SK-N-SH (cell line): ENCODE data around the gene SIPA1L2. TPM values are rescaled to one million over a fixed set of nuclear protein-coding genes. Genes with fewer than 3 reads are reported as not detected.

Experiments used
- CTCF ChIA-PET: fragments of 300-600, 350-600 bp; formaldehyde crosslinking; extraction: SDS; loops from one replicate; lab custom pipeline; 2021; lab: Yijun Ruan, JAX
- POLR2A ChIA-PET: fragments of 350-600 bp; sonication (Branson Sonifier 250); formaldehyde crosslinking; extraction: SDS; loops from one replicate; lab custom pipeline; 2020; ENCODE audit warnings: antibody characterized with exemption, inconsistent platforms; lab: Yijun Ruan, JAX
- DNase-seq: peaks from one replicate; pipeline ENCODE4 v3.0.0; 2012
- H2AFZ ChIP-seq: fragments of 200-600 bp; sonication (generic); 2 replicates; pipeline ENCODE4 v1.8.1; 2016; ENCODE audit warnings: antibody characterized with exemption, mild to moderate bottlenecking, low read depth
- H3F3A ChIP-seq: fragments of 200-600 bp; sonication (generic); replicated peaks from 2 replicates; pipeline ENCODE3; 2016; ENCODE audit warnings: antibody characterized with exemption, mild to moderate bottlenecking; ENCODE audit not compliant: insufficient read depth
- H3K27ac ChIP-seq, 2 experiments: fragments of 200-500 bp in 1 of 2; fragments of 200-600 bp in 1 of 2; sonication (Bioruptor generic) in 1 of 2; sonication (generic), shearing (Covaris generic) in 1 of 2; 2 replicates each; pipeline versions ENCODE4 v1.5.1 to v1.6.1; 2014 to 2016; ENCODE audit warnings: low read depth in 2 of 2, inconsistent platforms in 1 of 2, low read length in 1 of 2, mild to moderate bottlenecking in 1 of 2, mixed read lengths in 1 of 2
- H3K27me3 ChIP-seq: fragments of 200-600 bp; sonication (generic), shearing (Covaris generic); 2 replicates; pipeline ENCODE4 v1.6.1; 2016; ENCODE audit warnings: mixed run types; ENCODE audit not compliant: insufficient read depth
- H3K36me3 ChIP-seq, 2 experiments: fragments of 200-500 bp in 1 of 2; fragments of 200-600 bp in 1 of 2; sonication (Bioruptor generic) in 1 of 2; sonication (generic) in 1 of 2; replicated peaks in 1 of 2; 2 replicates each; pipeline versions ENCODE3 to v1.5.1; 2014 to 2016; ENCODE audit warnings: low read length in 1 of 2, mild to moderate bottlenecking in 1 of 2; ENCODE audit not compliant: insufficient read depth in 2 of 2, control insufficient read depth in 1 of 2
- H3K4me1 ChIP-seq, 2 experiments: fragments of 200-500 bp in 1 of 2; fragments of 200-600 bp in 1 of 2; sonication (Bioruptor generic) in 1 of 2; sonication (generic), shearing (Covaris generic) in 1 of 2; 2 replicates each; pipeline versions ENCODE4 v1.5.1 to v1.6.1; 2014 to 2016; ENCODE audit warnings: low read depth in 1 of 2, low read length in 1 of 2, mixed run types in 1 of 2; ENCODE audit not compliant: insufficient read depth in 2 of 2, control insufficient read depth in 1 of 2
- H3K4me2 ChIP-seq: fragments of 200-600 bp; sonication (generic), shearing (Covaris generic); 2 replicates; pipeline ENCODE4 v1.6.1; 2017; ENCODE audit warnings: mixed run types
- H3K4me3 ChIP-seq, 2 experiments: fragments of 200-500 bp in 1 of 2; fragments of 200-600 bp in 1 of 2; sonication (Bioruptor generic) in 1 of 2; sonication (generic), shearing (Covaris generic) in 1 of 2; 2 replicates each; pipeline versions ENCODE4 v1.5.1 to v1.8.1; 2014 to 2016; ENCODE audit warnings: low read depth in 2 of 2, inconsistent platforms in 1 of 2, low read length in 1 of 2, mild to moderate bottlenecking in 1 of 2, mixed read lengths in 1 of 2, moderate library complexity in 1 of 2
- H3K79me2 ChIP-seq: fragments of 200-600 bp; sonication (generic); 2 replicates; pipeline ENCODE4 v1.8.1; 2017; ENCODE audit warnings: mild to moderate bottlenecking; ENCODE audit not compliant: insufficient read depth
- H3K9ac ChIP-seq: fragments of 200-600 bp; sonication (generic); 2 replicates; pipeline ENCODE4 v1.6.1; 2017; ENCODE audit warnings: mixed run types
- H3K9me2 ChIP-seq: fragments of 200-600 bp; sonication (generic); 2 replicates; pipeline ENCODE4 v1.6.1; 2017; ENCODE audit warnings: mixed run types
- H3K9me3 ChIP-seq: fragments of 200-600 bp; sonication (generic); 2 replicates; pipeline ENCODE4 v1.6.1; 2017; ENCODE audit warnings: mixed run types, mild to moderate bottlenecking, moderate library complexity
- H4K20me1 ChIP-seq: fragments of 200-600 bp; sonication (generic); 2 replicates; pipeline ENCODE4 v1.6.1; 2017; ENCODE audit warnings: mild to moderate bottlenecking, mixed run types; ENCODE audit not compliant: insufficient read depth
- EZH2phosphoT487 ChIP-seq: fragments of 200-600 bp; sonication (generic); IDR thresholded peaks from 2 replicates; pipeline ENCODE4 v1.6.1; 2017; ENCODE audit warnings: low read depth, mixed run types, mild to moderate bottlenecking, antibody characterized with exemption, moderate library complexity, borderline replicate concordance
- GATA2 ChIP-seq: sonication (generic); formaldehyde crosslinking; IDR thresholded peaks from 2 replicates; pipeline ENCODE4 v1.5.0; 2020; ENCODE audit warnings: mild to moderate bottlenecking, missing genetic modification reagents
- NRF1 ChIP-seq: IDR thresholded peaks from 2 replicates; pipeline ENCODE4 v1.6.1; 2012; ENCODE audit warnings: low read depth, mild to moderate bottlenecking, low read length
- RAD21 ChIP-seq: IDR thresholded peaks from 2 replicates; pipeline ENCODE4 v1.6.1; 2012; ENCODE audit warnings: mild to moderate bottlenecking, low read length
- SIN3A ChIP-seq: IDR thresholded peaks from 2 replicates; pipeline ENCODE4 v1.6.1; 2012; ENCODE audit warnings: low read depth, mild to moderate bottlenecking, low read length, moderate library complexity, borderline replicate concordance
- SMC3 ChIP-seq: IDR thresholded peaks from 2 replicates; pipeline ENCODE4 v1.6.1; 2012; ENCODE audit warnings: low read depth, low read length, improper control_type of control experiment
- WGBS: methylation state at CpG from one replicate; pipeline ENCODE4 v1.1.6; 2017; ENCODE audit warnings: low lambda C conversion rate; 5-methylcytosine and 5-hydroxymethylcytosine counted together
- polyA plus RNA-seq, 3 experiments: library from polyadenylated mRNA; depleted of rRNA; stranded (reverse); fragments of >200 nt; gene quantifications; 2 replicates each; pipeline ENCODE4 v1.2.3, GENCODE V29; 2012
- TF ChIP-seq, protein P1 (sequence below): fragments of 200-600 bp; sonication (generic); IDR thresholded peaks from 2 replicates; pipeline ENCODE4 v1.6.1; 2017; ENCODE audit warnings: antibody characterized with exemption, mild to moderate bottlenecking, moderate library complexity

The SIPA1L2 gene
- polyA plus RNA-seq, 1 of the 3 experiments (the other 2 are of a cell fraction), result 0.48 TPM

GRCh38 chr1:232629250-232630046, 485 bp downstream of the SIPA1L2 start:
- peaks cover 9% of the 10 kb centered on the region; the same call in 1 of the 2 replicates for H3K27me3 ChIP-seq
- peak overlapping the region; percentile 83 for H3K4me2 ChIP-seq
- 0% methylated on average over 17 of the region's 96 CpGs for WGBS
- H3K9ac ChIP-seq, result no peak overlapping the region
- 0 out of 2 replicates have a peak overlapping the region, but pooled peaks have one; percentile 28 for H2AFZ ChIP-seq
- ChIA-PET CTCF (interaction anchor here (0.6 to 2.4 kb wide), 11 partner anchors 8 to 872 kb away, joined by 3 to 15 read pairs (median 4); no protein-coding TSS in a partner anchor), POLR2A (no interaction called here)
- DNase-seq, result peak; percentile 49
- peaks cover 8% of the 10 kb centered on the region for H3F3A ChIP-seq
- no peaks in the 10 kb centered on the region for H3K79me2 ChIP-seq
- peaks cover 0 to 8% of the 10 kb centered on the region in 2 experiments; a peak in 2 of 4 replicates for H3K4me1 ChIP-seq
- H3K9me2 ChIP-seq, result no peaks in the 10 kb centered on the region
- no peak overlapping the region; a peak in 1 of 4 replicates for H3K27ac ChIP-seq
- H3K9me3 ChIP-seq, result no peaks in the 10 kb centered on the region
- no peaks in the 10 kb centered on the region for H4K20me1 ChIP-seq
- peak overlapping the region; percentile 68 for H3K4me3 ChIP-seq
- TF ChIP-seq EZH2phosphoT487 (peak; percentile 76), NRF1 (no peak), GATA2 (CRISPR knock-in tag) (0 out of 2 replicates have a peak, but pooled peaks have one; percentile 5)
- TF ChIP-seq, all 33 proteins: peak for 2
- no peaks in the 10 kb centered on the region for H3K36me3 ChIP-seq

DNA sequence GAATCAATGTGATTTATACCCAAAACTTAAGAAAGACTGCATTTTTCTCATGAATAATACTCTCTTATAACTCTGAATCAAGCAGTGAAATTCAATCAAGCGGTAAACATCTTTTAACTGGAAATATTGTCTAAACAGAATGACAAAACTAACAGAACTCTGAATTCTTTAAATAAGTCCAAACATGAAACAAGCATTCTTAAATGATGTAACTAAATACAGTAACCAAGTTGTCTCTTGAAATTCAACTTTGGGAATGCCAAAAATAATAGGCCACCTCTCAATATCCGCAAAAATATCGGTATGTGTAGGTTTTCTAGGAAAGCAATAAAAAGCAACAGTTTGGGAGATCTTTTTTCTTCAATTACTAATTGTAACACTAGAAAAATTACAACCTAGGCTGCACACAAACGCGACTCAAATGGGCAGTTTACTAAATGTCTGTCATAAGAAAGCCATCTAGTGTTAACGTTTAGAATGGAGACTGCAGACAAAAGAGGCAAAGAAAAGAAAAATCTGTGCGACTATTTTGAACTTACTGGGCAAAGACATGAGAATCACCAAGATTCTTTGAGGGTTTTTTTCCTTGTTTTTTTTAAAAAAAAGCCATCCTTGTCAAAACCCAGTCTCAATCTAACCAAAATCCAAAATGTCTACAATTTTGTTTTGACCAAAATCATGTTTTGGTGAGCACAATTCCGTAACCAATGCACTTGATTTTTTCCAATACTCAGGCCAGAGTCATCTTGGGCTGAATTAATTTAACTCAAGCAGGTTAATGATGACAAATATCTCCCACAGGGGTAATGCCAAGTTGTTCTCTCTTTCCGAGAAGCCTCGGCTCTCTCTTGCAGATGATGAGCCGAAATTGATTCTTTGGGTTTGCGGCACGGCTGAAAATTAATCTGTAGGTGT, 1.3 kb downstream of the SIPA1L2 start:
- H3K36me3 ChIP-seq, result no peaks in the 10 kb centered on the region
- ChIA-PET CTCF (interaction anchor here (0.9 to 4.4 kb wide), 15 partner anchors 10 to 872 kb away, joined by 3 to 49 read pairs (median 5); no protein-coding TSS in a partner anchor), POLR2A (no interaction called here)
- 0 out of 2 replicates have a peak overlapping the region, but pooled peaks have one; percentile 28 for H2AFZ ChIP-seq
- peaks cover 9% of the 10 kb centered on the region; the same call in 1 of the 2 replicates for H3K27me3 ChIP-seq
- H3K9me3 ChIP-seq, result no peaks in the 10 kb centered on the region
- TF ChIP-seq RAD21 (peak; percentile 71), SIN3A (no peak), SMC3 (peak; percentile 45; the same call in 1 of the 2 replicates)
- TF ChIP-seq, protein P1, sequence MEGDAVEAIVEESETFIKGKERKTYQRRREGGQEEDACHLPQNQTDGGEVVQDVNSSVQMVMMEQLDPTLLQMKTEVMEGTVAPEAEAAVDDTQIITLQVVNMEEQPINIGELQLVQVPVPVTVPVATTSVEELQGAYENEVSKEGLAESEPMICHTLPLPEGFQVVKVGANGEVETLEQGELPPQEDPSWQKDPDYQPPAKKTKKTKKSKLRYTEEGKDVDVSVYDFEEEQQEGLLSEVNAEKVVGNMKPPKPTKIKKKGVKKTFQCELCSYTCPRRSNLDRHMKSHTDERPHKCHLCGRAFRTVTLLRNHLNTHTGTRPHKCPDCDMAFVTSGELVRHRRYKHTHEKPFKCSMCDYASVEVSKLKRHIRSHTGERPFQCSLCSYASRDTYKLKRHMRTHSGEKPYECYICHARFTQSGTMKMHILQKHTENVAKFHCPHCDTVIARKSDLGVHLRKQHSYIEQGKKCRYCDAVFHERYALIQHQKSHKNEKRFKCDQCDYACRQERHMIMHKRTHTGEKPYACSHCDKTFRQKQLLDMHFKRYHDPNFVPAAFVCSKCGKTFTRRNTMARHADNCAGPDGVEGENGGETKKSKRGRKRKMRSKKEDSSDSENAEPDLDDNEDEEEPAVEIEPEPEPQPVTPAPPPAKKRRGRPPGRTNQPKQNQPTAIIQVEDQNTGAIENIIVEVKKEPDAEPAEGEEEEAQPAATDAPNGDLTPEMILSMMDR, result peak; percentile 30
- H3K4me2 ChIP-seq, result peak overlapping the region; percentile 83
- peaks cover 8% of the 10 kb centered on the region for H3F3A ChIP-seq
- no peak overlapping the region for H3K27ac ChIP-seq
- H3K9me2 ChIP-seq, result no peaks in the 10 kb centered on the region
- DNase-seq, result peak; percentile 16
- WGBS, result 22% methylated on average over 11 of the region's 13 CpGs
- H3K79me2 ChIP-seq, result no peaks in the 10 kb centered on the region
- H3K4me1 ChIP-seq, result peaks cover 0 to 8% of the 10 kb centered on the region in 2 experiments; a peak in 2 of 4 replicates
- no peak overlapping the region for H3K9ac ChIP-seq
- no peaks in the 10 kb centered on the region for H4K20me1 ChIP-seq
- peak overlapping the region; percentile 68 for H3K4me3 ChIP-seq
